Sigmoid colon (tissue), 3 donors: ENCODE results near the gene ITPRIP.

Experiments used
- CTCF ChIP-seq, 4 experiments: fragments of 450-650 bp in 3 of 4; fragments of 200-600 bp in 1 of 4; IDR thresholded peaks; one replicate each; pipeline ENCODE4 v1.5.1; 2016 to 2019; ENCODE audit warnings: antibody characterized with exemption in 4 of 4, mild to moderate bottlenecking in 3 of 4, moderate library complexity in 2 of 4
- POLR2A ChIP-seq, 2 donors: fragments of 450-650 bp; IDR thresholded peaks; one replicate each; pipeline ENCODE4 v1.6.1; 2016; ENCODE audit warnings: antibody characterized with exemption in 2 of 2, mild to moderate bottlenecking in 2 of 2, moderate library complexity in 2 of 2

GRCh38 chr10:104307576-104308438, 30.5 kb downstream of the ITPRIP start:
- no peak for TF ChIP-seq CTCF (IDR thresholded peaks at IDR 0.05)
- no peak for TF ChIP-seq POLR2A (IDR thresholded peaks at IDR 0.05)
